NCI-H2107 treated with DMSO at 0.1 percent for 48 hours (cell line): ENCODE data around the gene LRFN2.

Source experiments
- DNase-seq: peaks from one replicate; lab custom pipeline; 2025; ENCODE audit not compliant: unreplicated experiment; lab: John Stamatoyannopoulos, UW

LRFN2 gene

GRCh38 chr6:40545954-40546353, 41.2 kb downstream of the LRFN2 start:
- no peak for DNase-seq

GRCh38 chr6:40543776-40544175, 43.4 kb downstream of the LRFN2 start:
- no peak for DNase-seq

DNA sequence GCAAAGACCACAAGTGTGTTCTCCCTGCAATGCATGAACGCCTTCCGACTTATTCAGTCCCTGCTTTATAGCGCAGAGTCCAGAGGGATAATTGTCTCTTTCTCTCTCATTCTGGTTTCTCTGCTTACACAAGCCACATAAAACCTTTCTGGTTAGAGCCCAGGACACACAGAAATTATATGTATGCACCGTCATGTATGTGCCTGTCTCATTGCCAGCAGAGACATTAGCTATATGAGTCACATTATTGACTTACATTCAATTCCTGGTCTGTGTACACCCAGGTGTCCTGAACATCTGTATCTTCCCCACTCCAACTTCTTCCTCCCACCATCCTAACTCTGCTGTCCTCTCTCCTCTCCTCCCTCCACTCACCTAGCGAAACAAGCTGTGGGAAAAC, 44.0 kb downstream of the LRFN2 start:
- DNase-seq = no peak

DNA sequence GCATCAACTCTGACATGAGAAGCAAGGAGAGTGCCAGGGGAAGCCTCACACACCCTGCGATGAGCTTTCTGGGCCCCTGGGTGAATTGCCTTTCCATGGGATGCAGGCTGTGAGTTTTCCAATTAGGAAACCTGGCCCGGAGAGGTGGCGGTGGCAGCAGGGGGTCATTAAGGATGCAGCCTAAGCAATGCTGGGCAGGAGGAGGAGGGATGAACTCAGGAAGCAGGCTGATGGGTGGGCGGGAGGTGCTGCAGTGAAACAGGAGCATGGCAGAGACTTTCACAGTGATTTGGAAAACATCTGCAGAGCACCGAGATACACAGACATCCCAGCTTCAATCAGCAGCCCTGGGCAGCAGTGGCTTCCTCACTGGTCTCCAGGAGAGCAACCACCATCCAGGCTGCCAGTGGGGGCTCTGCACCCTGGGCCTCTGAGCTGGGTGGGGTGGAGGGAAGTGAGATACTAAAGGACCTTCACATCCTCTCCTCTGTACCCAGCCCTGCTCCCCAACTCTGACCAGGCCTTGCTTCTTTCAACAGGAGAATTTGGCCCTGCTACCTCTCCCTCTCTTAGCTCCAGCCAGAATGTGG, 44.9 kb downstream of the LRFN2 start:
- no peak for DNase-seq

DNA sequence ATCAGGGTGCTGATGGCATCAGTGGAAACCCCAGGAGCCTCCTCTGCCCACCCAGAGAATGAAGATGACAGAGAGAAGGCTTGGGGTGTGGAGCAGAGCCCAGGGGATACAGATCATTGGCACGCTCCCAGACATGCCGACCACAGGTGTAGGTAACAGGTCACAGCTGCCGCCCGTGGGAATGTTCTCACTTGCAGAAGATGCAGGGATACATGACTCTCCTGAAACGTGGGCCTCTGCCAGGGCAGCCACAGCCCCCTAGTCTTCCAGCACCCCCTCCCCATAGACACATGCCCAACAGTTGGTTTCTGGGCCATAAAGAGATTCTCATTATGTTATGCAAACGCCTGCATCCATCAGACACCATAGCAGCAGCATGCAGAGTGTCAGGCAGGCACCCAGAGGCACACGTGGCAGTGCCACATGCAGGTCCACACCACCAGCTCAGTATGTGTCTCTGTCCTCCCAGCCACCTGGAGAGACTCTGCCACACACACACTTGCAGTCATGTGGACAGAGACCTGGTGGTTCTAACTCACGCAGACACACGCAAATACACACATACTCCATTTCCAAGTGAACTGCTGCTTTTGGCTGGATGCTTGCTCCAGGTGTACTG, 45.5 kb downstream of the LRFN2 start:
- DNase-seq = no peak

- no peak for DNase-seq
These were observed 46.4 kb downstream of the LRFN2 start for GRCh38 chr6:40540790-40541189.

GRCh38 chr6:40539853-40540252, 47.3 kb downstream of the LRFN2 start:
- DNase-seq = no peak

GRCh38 chr6:40538556-40538955, 48.6 kb downstream of the LRFN2 start:
- no peak for DNase-seq

DNA sequence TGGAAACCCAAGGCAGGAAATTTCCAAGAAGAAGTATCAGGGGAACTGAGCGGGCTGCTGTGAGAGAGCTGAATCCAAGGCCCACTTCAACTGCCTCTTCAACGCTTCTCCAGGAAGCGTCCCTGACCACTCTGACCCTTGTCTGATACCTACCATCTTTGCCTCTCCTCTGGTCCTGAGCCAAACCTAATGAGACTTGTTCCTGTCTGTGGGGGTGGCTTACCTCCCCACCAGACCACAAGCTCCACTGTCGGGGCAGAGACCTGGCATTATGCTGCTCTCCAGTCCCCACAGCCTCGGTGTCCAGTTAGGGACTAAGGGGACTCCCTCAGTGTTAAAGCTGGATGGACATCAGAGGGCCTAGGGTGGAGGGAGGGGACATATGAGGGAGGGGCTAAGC, 49.7 kb downstream of the LRFN2 start:
- DNase-seq = no peak

DNA sequence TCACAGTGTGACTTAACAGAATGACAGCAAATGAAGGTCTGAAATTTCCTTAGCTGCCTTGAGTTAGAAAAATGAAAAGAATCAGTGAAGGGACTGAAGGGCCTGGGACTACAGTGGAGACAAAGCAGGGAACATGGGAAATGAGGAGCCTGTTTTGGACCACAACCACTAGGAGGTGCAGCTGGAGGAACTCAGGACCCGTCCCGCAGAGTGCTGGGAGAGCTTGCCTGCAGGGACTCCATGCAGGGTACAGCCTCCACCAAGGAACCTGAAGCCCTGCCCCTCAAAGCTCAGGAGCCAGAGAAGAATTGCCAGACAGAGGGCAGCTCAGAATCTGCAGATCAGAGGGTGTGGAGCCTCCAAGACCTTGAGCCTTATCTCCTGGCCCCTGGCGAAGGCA, 50.7 kb downstream of the LRFN2 start:
- DNase-seq = no peak

DNA sequence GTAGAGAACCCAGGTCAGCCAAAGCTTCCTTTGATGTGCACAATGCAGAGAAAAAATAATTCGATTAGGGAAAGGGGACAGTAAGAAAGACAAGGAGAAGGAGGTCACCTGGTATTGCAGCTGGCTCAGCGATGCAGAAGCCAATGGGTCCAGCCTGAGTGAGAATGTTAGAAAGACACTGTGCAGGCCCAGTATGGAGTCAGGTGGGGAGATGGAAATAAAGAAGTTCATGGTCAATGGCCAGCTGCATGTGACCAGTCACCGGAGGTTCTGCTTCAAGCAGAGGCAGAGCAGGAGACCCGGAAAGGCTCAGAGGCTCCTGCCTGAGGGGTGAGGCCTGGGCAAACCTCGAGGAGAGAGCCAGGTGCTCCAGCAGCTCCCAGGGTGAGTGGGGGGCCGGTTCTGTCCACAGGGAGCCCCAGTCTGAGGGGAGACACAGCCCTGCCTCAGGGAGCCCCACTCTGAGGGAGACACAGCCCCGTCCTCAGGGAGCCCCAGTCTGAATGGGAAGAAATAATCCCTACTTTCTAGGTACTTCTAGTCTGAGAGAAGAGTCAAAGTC, 51.3 kb downstream of the LRFN2 start:
- no peak for DNase-seq

DNA sequence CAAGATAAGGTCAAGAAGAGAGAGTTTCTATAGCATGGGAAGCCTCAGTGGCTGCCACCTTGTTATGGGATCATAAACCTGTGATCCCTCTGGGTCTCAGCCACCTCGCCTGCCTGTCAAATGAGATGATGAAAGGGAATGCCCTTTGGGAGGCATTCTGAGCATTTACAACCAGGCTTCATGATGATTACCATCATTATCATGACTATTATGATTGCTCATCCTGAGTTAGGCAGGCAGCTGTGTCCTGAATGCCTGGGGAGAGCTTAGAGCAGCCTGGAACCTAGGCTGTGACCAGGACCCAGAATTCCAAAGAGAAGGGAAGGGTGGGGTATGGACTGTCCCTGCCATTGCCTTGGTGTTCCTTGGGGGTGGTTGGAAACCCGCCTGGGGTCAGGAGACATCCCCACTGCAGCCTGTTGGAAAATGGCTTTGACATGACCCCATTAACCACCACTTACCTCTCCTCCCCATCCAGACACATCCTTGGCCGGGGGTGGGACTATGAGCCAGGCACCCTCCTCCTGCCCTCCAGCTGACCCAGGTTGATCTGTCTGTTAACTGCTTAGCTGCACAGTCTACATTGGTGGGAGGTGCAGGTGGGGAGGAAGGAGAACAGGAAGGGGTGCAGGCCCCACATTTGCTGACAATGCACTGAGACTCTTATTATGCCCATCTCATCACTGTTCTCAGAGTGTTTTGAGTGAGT, 51.9 kb downstream of the LRFN2 start:
- DNase-seq = no peak

GRCh38 chr6:40532349-40533000, 54.7 kb downstream of the LRFN2 start:
- no peak for DNase-seq

GRCh38 chr6:40529919-40530318, 57.2 kb downstream of the LRFN2 start:
- DNase-seq = no peak

DNA sequence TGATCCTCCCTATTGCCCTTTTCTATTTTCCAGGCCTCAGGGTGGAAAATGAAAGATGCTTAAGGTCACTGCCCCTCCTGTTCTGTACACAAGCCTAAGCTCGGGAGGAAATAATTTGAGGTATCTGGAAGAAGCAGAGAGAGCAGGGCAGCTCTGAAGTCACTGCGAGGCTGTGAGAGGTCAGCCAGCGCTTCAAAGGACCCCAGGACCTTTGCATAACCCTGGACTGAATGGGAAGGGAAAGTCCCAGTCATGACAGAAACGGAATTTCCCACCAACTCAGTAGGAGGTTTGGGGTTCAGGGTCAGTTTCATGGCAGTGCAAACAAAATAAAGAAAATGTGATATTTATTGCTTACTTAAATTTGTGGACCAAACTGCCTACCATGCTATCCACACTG, 58.1 kb downstream of the LRFN2 start:
- DNase-seq = no peak

DNA sequence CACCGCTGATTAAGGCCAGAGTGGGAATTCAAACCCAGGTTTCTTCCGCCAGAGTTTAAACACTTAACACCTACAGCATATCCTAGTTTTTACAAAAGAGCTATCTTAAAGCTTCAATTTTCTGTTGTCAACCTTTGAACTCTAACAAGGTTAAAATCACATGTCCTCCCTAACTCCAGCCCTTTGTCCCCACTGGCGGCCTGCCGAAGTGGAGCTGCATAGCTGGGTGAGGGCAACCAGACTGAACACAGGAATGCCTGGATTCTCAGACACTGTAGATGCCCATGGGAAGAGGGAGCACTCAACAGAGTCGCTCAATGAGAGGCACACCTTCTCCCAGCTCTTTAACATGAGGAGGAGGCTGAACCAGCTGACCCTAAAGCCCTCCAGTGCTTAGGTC, 59.1 kb downstream of the LRFN2 start:
- no peak for DNase-seq

DNA sequence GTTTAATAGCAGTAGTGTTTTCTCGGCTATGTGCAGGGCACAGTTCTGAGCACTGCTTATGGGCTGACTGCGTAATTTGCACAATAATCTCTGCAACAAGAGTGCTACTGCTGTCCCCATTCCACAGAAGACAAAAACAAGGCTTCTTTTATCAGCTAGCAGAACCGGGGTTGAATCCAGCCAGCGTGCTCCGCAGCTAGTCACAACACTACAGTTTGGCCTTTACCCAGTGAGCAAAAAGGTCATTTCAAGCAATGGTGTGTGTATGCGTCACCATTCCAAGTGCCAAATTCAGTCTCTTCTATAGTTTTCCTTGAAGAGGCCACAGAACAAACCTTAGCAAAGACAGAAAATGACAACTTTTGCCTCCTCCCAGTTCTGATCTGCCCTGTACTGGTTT, 61.1 kb downstream of the LRFN2 start:
- DNase-seq = no peak

GRCh38 chr6:40524797-40525585, 62.2 kb downstream of the LRFN2 start:
- DNase-seq = no peak

DNA sequence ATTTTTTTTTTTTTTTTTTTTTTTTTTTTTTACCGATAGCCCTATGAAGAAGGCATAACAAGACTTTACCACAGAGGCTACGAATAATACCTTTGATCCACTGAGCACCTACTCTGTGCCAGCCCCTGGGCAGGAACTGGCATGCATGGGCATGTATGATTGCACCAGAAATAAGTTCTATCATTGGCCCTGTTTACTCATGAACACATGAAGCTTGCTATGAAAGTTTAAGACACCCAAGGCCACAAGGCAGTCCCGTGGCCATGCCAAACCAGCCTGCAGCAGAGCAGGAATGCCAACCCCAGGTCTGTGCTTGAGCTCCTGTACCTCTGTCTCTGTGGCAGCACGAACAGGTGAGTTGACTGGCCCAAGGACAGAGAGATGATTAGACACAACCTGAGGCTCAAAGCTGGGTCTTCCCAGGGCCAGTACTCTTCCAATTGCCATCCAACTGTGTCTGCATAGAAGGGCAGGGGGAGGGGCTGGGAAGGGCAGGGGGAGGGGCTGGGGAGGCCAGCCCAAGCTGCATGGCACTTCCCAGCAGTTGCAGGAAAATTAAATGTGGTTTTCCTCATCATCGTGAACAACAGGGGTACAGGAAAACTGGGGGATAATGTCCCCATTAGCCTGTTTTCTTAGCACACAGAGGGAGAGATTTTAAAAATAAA, 63.5 kb downstream of the LRFN2 start:
- DNase-seq = no peak

GRCh38 chr6:40521496-40521895, 65.7 kb downstream of the LRFN2 start:
- DNase-seq = no peak
